ENCODE data around the gene SORCS2. TPM values are rescaled to one million over a fixed set of nuclear protein-coding genes. Genes with fewer than 3 reads are reported as not detected.

SORCS2 gene
- total and polyA plus RNA-seq, 2 of the 8 experiments (the other 6 are each of a cell fraction or from before 2014, with no cell fraction given) = 0.36 to 1.8 TPM

DNA sequence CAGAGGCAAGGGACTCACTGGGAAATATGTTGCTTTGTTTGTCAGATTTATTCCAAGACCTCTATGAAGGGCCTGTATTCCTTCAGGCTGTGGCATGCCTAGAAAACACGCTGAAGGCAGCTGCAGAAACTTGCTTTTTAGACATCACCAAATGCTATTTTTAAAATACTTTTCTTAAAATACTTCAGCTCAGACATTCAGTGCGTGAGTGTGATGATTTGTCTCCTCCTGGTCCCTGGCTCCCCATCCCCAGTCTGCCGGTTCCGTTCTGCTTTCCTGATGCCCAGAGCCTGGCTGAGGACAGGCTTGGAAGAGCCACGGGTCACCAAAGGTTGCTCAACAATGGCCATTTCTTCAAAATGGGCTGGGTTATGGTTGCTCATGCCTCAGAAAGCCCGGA is 187.4 kb downstream of the SORCS2 start (continued):
- TF ChIP-seq ASH2L (IDR thresholded peaks at IDR 0.05; ENCODE audit: low read length) (no peak), PHF8 (conservative IDR thresholded peaks at IDR 0.05; ENCODE audit: low read depth, low read length) (no peak), RXRA (IDR thresholded peaks at IDR 0.05; ENCODE audit: insufficient read depth, low read depth, low read length) (no peak), SIX5 (IDR thresholded peaks at IDR 0.05; ENCODE audit: low read depth, low read length) (no peak)
